ENCODE data around the gene ABCC1. TPM values are rescaled to one million over a fixed set of nuclear protein-coding genes. Genes with fewer than 3 reads are reported as not detected.

Gene ABCC1
- 10 to 100 TPM; 22.0 to 22.2 TPM for total RNA-seq

DNA sequence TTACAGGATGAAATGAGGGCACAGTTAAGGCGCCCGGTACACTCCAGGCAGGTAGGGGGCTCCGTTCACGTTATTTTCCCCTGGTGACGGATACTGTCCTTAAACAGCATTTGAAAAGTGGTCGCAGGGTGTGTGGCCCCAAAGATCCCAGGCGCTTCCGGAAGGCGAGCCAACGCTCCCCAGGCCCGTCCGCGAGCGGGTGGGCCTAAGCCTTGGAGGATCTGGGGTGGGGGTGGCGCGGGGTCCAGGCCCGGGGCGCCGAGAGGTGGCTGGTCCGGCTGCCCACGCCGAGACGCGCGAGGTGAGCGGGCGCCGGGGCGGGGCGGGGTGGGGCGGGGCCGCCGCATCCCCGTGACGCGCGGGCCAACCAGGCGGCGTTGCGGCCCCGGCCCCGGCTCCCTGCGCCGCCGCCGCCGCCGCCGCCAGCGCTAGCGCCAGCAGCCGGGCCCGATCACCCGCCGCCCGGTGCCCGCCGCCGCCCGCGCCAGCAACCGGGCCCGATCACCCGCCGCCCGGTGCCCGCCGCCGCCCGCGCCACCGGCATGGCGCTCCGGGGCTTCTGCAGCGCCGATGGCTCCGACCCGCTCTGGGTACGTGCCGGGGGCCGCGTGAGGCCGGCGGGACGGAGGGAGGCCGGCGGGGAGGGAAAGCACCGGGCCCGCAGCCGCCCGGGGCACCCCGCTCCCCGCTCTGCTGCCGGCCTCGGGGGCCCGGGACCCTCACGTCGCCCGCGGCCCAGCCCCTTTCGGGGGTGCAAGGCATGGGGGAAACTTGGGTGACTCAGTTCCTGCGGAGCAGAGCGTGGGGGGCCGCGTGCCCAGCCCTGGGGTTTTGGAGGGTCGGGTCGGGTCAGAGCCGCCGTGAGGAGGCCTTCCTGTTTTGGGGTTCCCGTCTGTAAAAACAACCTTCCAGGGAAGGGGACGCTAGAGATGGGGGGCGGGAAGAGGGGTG lies at the start of gene ABCC1:
Gene ABCC1 (plus strand): TSS at position 407 of the 951 bp plus-strand sequence. CDS start 136 bp downstream, at position 543.
- H3K36me3 ChIP-seq = no peaks in the 10 kb centered on the region
- intact Hi-C loops (cut with DNase I) = loop anchor here (10.0 kb wide), 1 partner anchor 65 kb away; no protein-coding TSS in a partner anchor
- H3K27ac ChIP-seq = peak within 1 kb of the TSS; percentile 62
- H3K9ac ChIP-seq (ENCODE audit: low read depth in 2 of 2, low read length in 2 of 2) = peak within 1 kb of the TSS; percentile 89 to 95
- H3K9me3 ChIP-seq = no peaks in the 10 kb centered on the region
- peaks cover 7% of the 10 kb centered on the region for H3K4me1 ChIP-seq
- peak within 1 kb of the TSS; percentile 86 for H3K4me3 ChIP-seq
- H3K27me3 ChIP-seq = no peaks in the 10 kb centered on the region
- TF ChIP-seq, protein P1, sequence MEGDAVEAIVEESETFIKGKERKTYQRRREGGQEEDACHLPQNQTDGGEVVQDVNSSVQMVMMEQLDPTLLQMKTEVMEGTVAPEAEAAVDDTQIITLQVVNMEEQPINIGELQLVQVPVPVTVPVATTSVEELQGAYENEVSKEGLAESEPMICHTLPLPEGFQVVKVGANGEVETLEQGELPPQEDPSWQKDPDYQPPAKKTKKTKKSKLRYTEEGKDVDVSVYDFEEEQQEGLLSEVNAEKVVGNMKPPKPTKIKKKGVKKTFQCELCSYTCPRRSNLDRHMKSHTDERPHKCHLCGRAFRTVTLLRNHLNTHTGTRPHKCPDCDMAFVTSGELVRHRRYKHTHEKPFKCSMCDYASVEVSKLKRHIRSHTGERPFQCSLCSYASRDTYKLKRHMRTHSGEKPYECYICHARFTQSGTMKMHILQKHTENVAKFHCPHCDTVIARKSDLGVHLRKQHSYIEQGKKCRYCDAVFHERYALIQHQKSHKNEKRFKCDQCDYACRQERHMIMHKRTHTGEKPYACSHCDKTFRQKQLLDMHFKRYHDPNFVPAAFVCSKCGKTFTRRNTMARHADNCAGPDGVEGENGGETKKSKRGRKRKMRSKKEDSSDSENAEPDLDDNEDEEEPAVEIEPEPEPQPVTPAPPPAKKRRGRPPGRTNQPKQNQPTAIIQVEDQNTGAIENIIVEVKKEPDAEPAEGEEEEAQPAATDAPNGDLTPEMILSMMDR (IDR thresholded peaks at IDR 0.05) = no peak
- peak; percentile 44 for DNase-seq

GRCh38 chr16:15900357-15900756 lies 49.1 kb upstream of the ABCC1 start:
- Histone ChIP-seq H3K4me1 (no peaks in the 10 kb centered on the region), H3K27ac (no peak overlapping the region), H3K27me3 (no peaks in the 10 kb centered on the region), H3K9ac (ENCODE audit: low read depth in 2 of 2, low read length in 2 of 2) (no peak overlapping the region), H3K36me3 (no peaks in the 10 kb centered on the region), H3K9me3 (no peaks in the 10 kb centered on the region), H3K4me3 (no peak overlapping the region)
- intact Hi-C loops (cut with DNase I) = no loop called here
- TF ChIP-seq, protein P1 (IDR thresholded peaks at IDR 0.05) = no peak
- no peak for DNase-seq

- H3K27ac ChIP-seq = no peak overlapping the region
- H3K9me3 ChIP-seq = no peaks in the 10 kb centered on the region
- TF ChIP-seq, protein P1 (IDR thresholded peaks at IDR 0.05) = no peak
- no peaks in the 10 kb centered on the region for H3K36me3 ChIP-seq
- no peaks in the 10 kb centered on the region for H3K27me3 ChIP-seq
- H3K4me1 ChIP-seq = no peaks in the 10 kb centered on the region
- DNase-seq = no peak
- intact Hi-C loops (cut with DNase I) = no loop called here
- H3K4me3 ChIP-seq = no peak overlapping the region
- no peak overlapping the region for H3K9ac ChIP-seq (ENCODE audit: low read depth in 2 of 2, low read length in 2 of 2)
These were observed 48.4 kb upstream of the ABCC1 start for GRCh38 chr16:15900901-15901500.

GRCh38 chr16:15903960-15904359 lies 45.5 kb upstream of the ABCC1 start:
- DNase-seq = no peak
- Histone ChIP-seq H3K27ac (no peak overlapping the region), H3K4me3 (no peak overlapping the region), H3K27me3 (no peaks in the 10 kb centered on the region), H3K9me3 (no peaks in the 10 kb centered on the region), H3K4me1 (no peaks in the 10 kb centered on the region), H3K9ac (ENCODE audit: low read depth in 2 of 2, low read length in 2 of 2) (no peak overlapping the region), H3K36me3 (no peaks in the 10 kb centered on the region)
- TF ChIP-seq, protein P1 (IDR thresholded peaks at IDR 0.05) = no peak
- intact Hi-C loops (cut with DNase I) = no loop called here

DNA sequence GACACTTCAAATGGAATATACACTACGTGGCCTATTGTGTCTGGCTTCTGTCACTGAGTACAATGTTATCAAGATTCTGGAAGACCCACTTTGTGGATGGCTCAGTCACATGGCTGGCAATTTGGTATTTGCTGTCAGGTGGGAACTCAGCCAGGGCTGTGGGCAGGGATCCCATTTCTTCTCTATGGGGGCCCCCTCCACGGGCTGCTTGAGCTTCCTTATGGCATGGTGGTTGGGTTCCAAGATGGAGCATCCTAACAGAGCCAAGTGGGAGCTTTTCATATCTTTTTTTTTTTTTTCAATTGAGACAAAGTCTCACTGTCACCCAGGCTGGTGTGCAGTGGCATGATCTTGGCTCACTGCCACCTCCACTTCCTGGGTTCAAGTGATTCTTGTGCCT lies 43.0 kb upstream of the ABCC1 start:
- TF ChIP-seq, protein P1 (IDR thresholded peaks at IDR 0.05) = no peak
- DNase-seq = no peak
- no peaks in the 10 kb centered on the region for H3K36me3 ChIP-seq
- no peak overlapping the region for H3K27ac ChIP-seq
- intact Hi-C loops (cut with DNase I) = no loop called here
- H3K27me3 ChIP-seq = no peaks in the 10 kb centered on the region
- H3K9me3 ChIP-seq = no peaks in the 10 kb centered on the region
- no peaks in the 10 kb centered on the region for H3K4me1 ChIP-seq
- no peak overlapping the region for H3K9ac ChIP-seq (ENCODE audit: low read depth in 2 of 2, low read length in 2 of 2)
- no peak overlapping the region for H3K4me3 ChIP-seq

Measured in colonic mucosa (tissue), 4 donors.